HG02970 (cell line): Measurements from ENCODE around the gene ADCY2.

Source experiments
- ATAC-seq: cut with Tn5 transposase; IDR thresholded peaks from one replicate; pipeline ENCODE4 v1.9.1; 2021; ENCODE audit warnings: mild to moderate bottlenecking, moderate library complexity, moderate number of reproducible peaks; ENCODE audit not compliant: unreplicated experiment, low FRiP score

ADCY2 gene

GRCh38 chr5:7851240-7851592, 455.3 kb downstream of the ADCY2 start:
- no peak for ATAC-seq

GRCh38 chr5:7851617-7852289, 455.8 kb downstream of the ADCY2 start:
- no peak for ATAC-seq

- no peak for ATAC-seq
Observed at GRCh38 chr5:7852542-7852941, 456.6 kb downstream of the ADCY2 start.

- no peak for ATAC-seq
Observed at GRCh38 chr5:7852988-7853387, 457.1 kb downstream of the ADCY2 start.

DNA sequence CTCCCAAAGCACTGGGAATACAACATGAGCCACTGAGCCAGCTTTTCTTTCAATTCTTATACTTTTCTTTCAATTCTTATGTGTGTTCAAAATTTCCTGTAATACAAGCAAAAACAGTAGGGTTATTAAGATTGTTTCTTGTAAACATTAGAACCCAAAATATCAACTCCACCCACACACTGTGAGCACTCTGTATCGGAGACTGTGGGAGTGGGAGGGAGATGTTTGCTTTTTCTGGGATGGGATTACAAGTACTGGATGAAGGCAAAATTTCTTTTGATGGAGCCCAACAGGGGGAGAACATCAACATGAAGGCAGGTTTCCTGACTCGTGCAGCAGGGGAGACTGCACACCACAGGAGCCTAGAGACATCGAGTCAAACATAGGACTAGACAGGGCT, 459.7 kb downstream of the ADCY2 start:
- ATAC-seq = no peak

- no peak for ATAC-seq
Observed at GRCh38 chr5:7856855-7857254, 460.9 kb downstream of the ADCY2 start.

GRCh38 chr5:7857361-7857760, 461.4 kb downstream of the ADCY2 start:
- ATAC-seq = no peak

DNA sequence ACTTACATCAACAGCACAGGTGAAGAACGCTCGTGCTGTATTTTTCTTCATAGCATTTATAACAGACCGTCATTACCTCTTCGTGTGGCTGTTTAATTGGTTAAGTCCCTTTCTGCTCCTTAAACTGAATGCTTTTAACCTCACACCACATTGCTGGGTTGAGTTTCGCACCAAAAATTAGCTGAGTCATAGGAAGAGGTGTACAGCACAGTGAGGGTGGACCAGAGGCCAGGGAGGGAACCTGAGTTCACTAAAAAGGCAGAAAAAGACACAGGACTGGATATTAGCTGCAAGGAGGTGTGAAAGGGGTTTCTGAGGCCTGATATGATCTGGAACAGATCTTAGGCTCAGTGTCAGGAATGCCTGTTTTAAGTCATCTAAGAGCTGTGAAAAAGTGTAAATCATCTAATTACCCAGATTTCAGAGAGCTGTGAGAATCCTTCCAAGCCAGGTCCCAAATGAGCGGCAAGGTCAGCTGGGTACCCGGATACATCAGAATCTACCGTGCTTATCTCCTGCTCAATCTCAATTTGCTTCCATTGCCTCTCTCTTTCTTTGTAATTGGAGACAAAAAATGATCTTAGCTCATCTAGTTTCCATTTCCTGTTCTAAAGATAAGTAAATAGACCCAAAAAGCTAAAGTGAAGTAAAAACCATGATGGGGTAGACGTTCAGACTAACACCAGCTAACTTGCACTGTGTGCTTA, 462.1 kb downstream of the ADCY2 start:
- ATAC-seq = no peak

DNA sequence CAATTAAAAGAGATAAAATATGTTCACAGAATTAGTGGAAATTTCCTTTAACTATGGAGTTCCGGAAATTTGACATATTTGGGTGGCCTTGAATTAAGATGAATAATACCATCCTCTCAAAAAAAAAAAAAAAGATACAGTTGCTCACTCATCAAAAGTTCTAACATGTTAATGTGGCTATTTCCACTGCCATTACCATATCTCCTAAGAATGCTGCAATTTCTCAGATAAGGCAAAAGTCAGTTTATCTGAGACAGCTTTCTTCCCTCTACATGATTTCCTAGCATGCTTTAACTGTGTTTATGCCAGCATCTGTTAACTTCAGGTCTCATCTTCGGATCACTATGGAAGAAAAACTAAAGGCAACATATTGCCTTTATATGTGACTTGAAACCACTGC, 470.3 kb downstream of the ADCY2 start:
- ATAC-seq = no peak

DNA sequence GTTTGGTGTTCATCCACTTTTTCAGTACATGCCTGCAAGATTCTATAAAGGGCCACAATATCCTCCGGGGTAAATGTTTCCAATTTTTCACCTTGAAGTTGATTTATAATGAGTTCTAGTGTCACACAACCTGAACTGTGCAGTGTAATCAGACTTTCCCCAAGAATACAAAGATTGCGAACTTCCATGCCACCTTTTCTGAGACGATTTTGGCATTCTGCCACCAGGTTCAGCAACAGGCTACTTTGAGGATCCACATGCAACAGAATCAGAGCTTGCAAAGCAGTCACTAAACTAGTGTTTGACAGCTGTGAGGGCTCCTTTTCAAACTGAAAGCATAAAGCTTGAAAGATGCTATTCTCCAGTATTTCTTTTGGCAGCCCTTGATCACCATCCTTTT, 471.3 kb downstream of the ADCY2 start:
- no peak for ATAC-seq

DNA sequence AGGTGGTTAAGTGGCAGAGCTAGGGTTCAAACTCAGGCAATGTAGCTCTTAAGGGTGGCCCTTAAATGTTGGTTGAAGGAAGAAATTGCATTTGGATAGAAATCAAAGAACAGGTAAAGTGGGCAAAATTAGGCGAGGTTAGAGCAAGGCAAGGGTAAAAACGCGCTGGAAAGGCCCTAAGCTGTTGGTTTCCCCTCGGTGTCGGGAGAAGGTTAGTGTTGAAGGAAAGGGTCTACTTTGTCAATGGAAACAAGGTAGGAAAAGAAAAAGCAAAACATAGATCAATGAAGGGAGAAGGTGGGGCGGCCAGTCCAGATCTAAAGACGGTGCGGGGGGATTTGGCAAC, 472.5 kb downstream of the ADCY2 start:
- no peak for ATAC-seq

GRCh38 chr5:7868773-7869473, 473.0 kb downstream of the ADCY2 start, which contains the start of the genes FASTKD3 and MTRR:
Gene FASTKD3 (minus strand): TSS chr5:7869031. CDS start chr5:7868083, 948 bp downstream.
Gene MTRR (plus strand): TSS chr5:7869148. CDS start chr5:7870795, 1,647 bp downstream.
- peak; percentile 99 for ATAC-seq

- peak; percentile 26 for ATAC-seq
Observed at GRCh38 chr5:7869474-7870136, 473.7 kb downstream of the ADCY2 start.

- ATAC-seq = no peak
Observed at GRCh38 chr5:7871653-7872052, 475.7 kb downstream of the ADCY2 start.

- ATAC-seq = no peak
Observed at GRCh38 chr5:7872517-7873130, 476.7 kb downstream of the ADCY2 start.

DNA sequence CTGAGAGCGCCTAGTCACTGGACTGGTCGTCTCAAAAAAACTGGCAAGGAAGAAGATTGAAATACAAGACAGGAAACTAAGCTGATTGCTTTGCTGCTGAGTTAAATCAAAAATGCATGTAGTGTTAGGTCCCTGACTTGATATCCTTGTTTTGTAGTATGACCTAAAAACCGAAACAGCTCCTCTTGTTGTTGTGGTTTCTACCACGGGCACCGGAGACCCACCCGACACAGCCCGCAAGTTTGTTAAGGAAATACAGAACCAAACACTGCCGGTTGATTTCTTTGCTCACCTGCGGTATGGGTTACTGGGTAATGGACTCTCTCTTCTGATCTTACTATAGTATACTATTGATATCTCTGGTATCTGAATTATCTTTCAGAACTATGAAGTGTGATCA, 477.3 kb downstream of the ADCY2 start:
- no peak for ATAC-seq

DNA sequence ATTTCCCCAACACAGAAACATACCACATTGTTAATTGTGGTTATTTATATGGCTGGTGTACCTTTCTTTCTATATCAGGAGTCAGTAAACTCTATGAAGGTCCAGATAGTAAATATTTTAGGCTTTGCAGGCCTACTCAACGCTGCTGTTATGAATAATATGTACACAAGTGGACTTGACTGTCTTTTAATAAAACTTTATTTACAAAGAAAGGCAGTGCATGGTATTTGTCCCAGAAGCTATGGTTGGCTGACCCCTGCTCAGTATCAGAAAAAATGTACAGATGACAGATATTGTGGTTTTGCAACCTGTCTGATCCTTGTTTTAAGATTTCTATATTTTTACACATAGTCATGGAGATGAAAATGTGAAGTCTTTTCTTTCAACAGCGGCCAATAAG, 478.7 kb downstream of the ADCY2 start:
- no peak for ATAC-seq

DNA sequence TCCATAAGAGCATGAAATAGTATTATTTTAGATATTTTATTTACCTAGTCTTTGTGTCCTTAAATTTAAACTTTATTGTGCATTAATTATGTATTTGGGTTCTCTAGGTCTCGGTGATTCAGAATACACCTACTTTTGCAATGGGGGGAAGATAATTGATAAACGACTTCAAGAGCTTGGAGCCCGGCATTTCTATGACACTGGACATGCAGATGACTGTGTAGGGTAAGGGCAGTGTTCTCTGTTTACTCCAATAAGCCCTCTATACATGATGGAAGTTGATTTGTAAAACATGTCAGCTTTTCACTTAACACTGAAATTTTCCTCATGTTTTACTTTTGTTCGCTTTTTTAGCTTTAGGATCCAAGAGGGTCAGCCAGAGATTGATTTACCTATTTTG, 479.2 kb downstream of the ADCY2 start:
- no peak for ATAC-seq

- ATAC-seq = no peak
Observed at GRCh38 chr5:7876867-7877266, 480.9 kb downstream of the ADCY2 start.

DNA sequence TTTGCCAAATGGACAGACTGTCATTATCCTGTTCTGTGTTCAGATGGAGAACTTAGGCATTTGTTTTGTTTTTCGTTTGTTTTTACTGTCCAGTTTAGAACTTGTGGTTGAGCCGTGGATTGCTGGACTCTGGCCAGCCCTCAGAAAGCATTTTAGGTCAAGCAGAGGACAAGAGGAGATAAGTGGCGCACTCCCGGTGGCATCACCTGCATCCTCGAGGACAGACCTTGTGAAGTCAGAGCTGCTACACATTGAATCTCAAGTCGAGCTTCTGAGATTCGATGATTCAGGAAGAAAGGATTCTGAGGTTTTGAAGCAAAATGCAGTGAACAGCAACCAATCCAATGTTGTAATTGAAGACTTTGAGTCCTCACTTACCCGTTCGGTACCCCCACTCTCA, 481.9 kb downstream of the ADCY2 start:
- ATAC-seq = no peak
